ENCODE results near the gene KCNK15.

GRCh38 chr20:44799691-44800090 is 54.0 kb downstream of the KCNK15 start:
- TF ChIP-seq, protein P1, sequence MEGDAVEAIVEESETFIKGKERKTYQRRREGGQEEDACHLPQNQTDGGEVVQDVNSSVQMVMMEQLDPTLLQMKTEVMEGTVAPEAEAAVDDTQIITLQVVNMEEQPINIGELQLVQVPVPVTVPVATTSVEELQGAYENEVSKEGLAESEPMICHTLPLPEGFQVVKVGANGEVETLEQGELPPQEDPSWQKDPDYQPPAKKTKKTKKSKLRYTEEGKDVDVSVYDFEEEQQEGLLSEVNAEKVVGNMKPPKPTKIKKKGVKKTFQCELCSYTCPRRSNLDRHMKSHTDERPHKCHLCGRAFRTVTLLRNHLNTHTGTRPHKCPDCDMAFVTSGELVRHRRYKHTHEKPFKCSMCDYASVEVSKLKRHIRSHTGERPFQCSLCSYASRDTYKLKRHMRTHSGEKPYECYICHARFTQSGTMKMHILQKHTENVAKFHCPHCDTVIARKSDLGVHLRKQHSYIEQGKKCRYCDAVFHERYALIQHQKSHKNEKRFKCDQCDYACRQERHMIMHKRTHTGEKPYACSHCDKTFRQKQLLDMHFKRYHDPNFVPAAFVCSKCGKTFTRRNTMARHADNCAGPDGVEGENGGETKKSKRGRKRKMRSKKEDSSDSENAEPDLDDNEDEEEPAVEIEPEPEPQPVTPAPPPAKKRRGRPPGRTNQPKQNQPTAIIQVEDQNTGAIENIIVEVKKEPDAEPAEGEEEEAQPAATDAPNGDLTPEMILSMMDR (IDR thresholded peaks at IDR 0.05) = no peak
- TF ChIP-seq ZFX (IDR thresholded peaks at IDR 0.05; ENCODE audit: borderline replicate concordance) = no peak
